Nephron (organoid): ENCODE measurements around the gene MMP25.

Source experiments
- H3K27ac Mint-ChIP-seq, 3 experiments: 2 replicates each; pipeline ENCODE4 v1.8.0; 2020; ENCODE audit warnings: mixed read lengths in 3 of 3, mild to moderate bottlenecking in 2 of 3, moderate library complexity in 1 of 3
- H3K27me3 Mint-ChIP-seq: 2 replicates; pipeline ENCODE4 v1.8.0; 2021; ENCODE audit warnings: low read depth, mild to moderate bottlenecking, moderate library complexity, mixed read lengths
- H3K36me3 Mint-ChIP-seq: 2 replicates; pipeline ENCODE4 v1.8.0; 2020; ENCODE audit warnings: low read depth, mixed read lengths
- H3K4me1 Mint-ChIP-seq: 2 replicates; pipeline ENCODE4 v1.8.0; 2020; ENCODE audit warnings: mixed read lengths
- H3K4me3 Mint-ChIP-seq, 3 experiments: 2 replicates each; pipeline ENCODE4 v1.8.0; 2020; ENCODE audit warnings: mild to moderate bottlenecking in 3 of 3, mixed read lengths in 3 of 3, moderate library complexity in 2 of 3
- H3K9me3 Mint-ChIP-seq: 2 replicates; pipeline ENCODE4 v1.8.0; 2020; ENCODE audit warnings: mixed read lengths
- CTCF ChIP-seq, 3 experiments: fragments of 200-600 bp; sonication (generic); IDR thresholded peaks; one replicate each; pipeline ENCODE4 v1.5.0; 2021; ENCODE audit warnings: antibody characterized with exemption in 3 of 3; ENCODE audit not compliant: unreplicated experiment in 3 of 3

Gene MMP25

GRCh38 chr16:3059041-3059722 is 12.8 kb downstream of the MMP25 start:
- H3K27me3 Mint-ChIP-seq: peaks cover 22% of the 10 kb centered on the region

GRCh38 chr16:3059723-3060242 is 13.4 kb downstream of the MMP25 start:
- Mint-ChIP-seq H3K36me3 (peaks cover 4% of the 10 kb centered on the region), H3K4me3 (peak overlapping the region; percentile 78 to 83 (median 83)), H3K27me3 (peaks cover 22% of the 10 kb centered on the region), H3K9me3 (no peaks in the 10 kb centered on the region), H3K4me1 (peaks cover 24% of the 10 kb centered on the region), H3K27ac (peak overlapping the region; percentile 58 to 86 (median 80))
- no peak for TF ChIP-seq CTCF (IDR thresholded peaks at IDR 0.05; ENCODE audit: unreplicated experiment in 3 of 3)

More at GRCh38 chr16:3059041-3059722, 12.8 kb downstream of the MMP25 start:
- peak overlapping the region; percentile 58 to 86 (median 80) for H3K27ac Mint-ChIP-seq
- peaks cover 24% of the 10 kb centered on the region for H3K4me1 Mint-ChIP-seq
- peak; percentile 93 to 97 (median 97) for TF ChIP-seq CTCF (IDR thresholded peaks at IDR 0.05; ENCODE audit: unreplicated experiment in 3 of 3)
- peak overlapping the region; percentile 86 to 90 (median 87) for H3K4me3 Mint-ChIP-seq
- H3K9me3 Mint-ChIP-seq: no peaks in the 10 kb centered on the region
- peaks cover 4% of the 10 kb centered on the region for H3K36me3 Mint-ChIP-seq

DNA sequence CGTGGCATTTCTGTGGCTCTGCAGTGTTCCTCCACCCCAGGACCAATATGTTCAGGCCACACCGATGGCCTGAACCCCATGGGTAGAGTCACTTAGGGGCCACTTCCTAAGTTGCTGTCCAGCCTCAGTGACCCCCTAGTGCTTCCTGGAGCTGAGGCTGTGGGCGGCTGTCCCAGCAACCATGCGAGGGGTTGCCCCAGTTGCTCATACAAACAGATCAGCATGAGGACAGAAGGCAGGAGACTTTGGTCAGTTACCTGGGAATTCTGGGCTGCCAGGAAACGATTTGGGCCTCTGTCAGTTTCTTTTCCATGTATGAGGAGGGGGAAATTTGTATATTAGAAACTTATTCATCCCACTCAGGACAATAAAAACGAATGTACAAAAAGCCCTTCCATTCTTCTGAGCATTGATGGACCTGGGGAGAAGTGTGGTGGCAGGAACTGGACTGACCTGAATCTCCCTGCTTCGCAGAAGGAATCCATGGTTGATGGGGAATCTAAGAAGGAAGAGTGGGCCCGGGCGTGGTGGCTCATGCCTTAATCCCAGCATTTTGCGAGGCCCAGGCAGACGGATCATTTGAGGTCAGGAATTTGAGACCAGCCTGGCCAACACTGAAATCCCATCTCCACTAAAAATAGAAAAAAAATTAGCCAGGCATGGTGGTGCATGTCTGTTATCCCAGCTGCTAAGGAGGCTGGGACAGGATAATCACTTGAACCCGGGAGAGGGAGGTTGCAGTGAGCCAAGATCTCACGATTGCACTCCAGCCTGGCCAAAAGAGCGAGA is 14.2 kb downstream of the MMP25 start:
- TF ChIP-seq CTCF (IDR thresholded peaks at IDR 0.05; ENCODE audit: unreplicated experiment in 3 of 3): no peak
- peaks cover 17% of the 10 kb centered on the region for H3K27me3 Mint-ChIP-seq
- peak overlapping the region; percentile 78 to 83 (median 83) for H3K4me3 Mint-ChIP-seq
- H3K27ac Mint-ChIP-seq: peak overlapping the region; percentile 58 to 83 (median 80)
- H3K4me1 Mint-ChIP-seq: peaks cover 27% of the 10 kb centered on the region
- H3K9me3 Mint-ChIP-seq: no peaks in the 10 kb centered on the region
- peaks cover 4% of the 10 kb centered on the region for H3K36me3 Mint-ChIP-seq

GRCh38 chr16:3062553-3062952 is 16.2 kb downstream of the MMP25 start:
- Mint-ChIP-seq H3K9me3 (no peaks in the 10 kb centered on the region), H3K4me1 (peaks cover 35% of the 10 kb centered on the region), H3K27ac (peak overlapping the region in 1 of 3 experiments; percentile 55), H3K27me3 (peaks cover 14% of the 10 kb centered on the region), H3K4me3 (no peak overlapping the region), H3K36me3 (peaks cover under 1% of the 10 kb centered on the region)
- no peak for TF ChIP-seq CTCF (IDR thresholded peaks at IDR 0.05; ENCODE audit: unreplicated experiment in 3 of 3)

- Mint-ChIP-seq H3K9me3 (no peaks in the 10 kb centered on the region), H3K36me3 (no peaks in the 10 kb centered on the region), H3K4me1 (peaks cover 35% of the 10 kb centered on the region), H3K27me3 (peaks cover 14% of the 10 kb centered on the region), H3K4me3 (peak overlapping the region in 2 of 3 experiments; percentile 14 to 28), H3K27ac (peak overlapping the region in 1 of 3 experiments; percentile 23)
- TF ChIP-seq CTCF (IDR thresholded peaks at IDR 0.05; ENCODE audit: unreplicated experiment in 3 of 3): no peak
Observed at GRCh38 chr16:3063625-3064386, 17.4 kb downstream of the MMP25 start.
